Stomach (tissue), 9 donors: ENCODE data around the gene ARHGEF10L. TPM values are rescaled to one million over a fixed set of nuclear protein-coding genes. Genes with fewer than 3 reads are reported as not detected.
A peak's percentile ranks its signal among the peaks of the same experiment; 100 is the strongest.

Experiments used
- DNase-seq, 2 donors: peaks; one replicate each; pipeline versions ENCODE4 v3.0.0 to v3.0.0-alpha.2; 2013 to 2019
- H3K27ac ChIP-seq, 5 donors: fragments of 200-600 bp in 4 of 5; sonication (generic) in 4 of 5; one replicate each; pipeline ENCODE4 v1.5.1; 2013 to 2019; ENCODE audit warnings: mild to moderate bottlenecking in 1 of 5, moderate library complexity in 1 of 5
- H3K27me3 ChIP-seq, 3 donors: fragments of 200-600 bp; sonication (generic); one replicate each; pipeline ENCODE4 v1.5.1; 2017 to 2019; ENCODE audit warnings: mixed run types in 1 of 3
- H3K36me3 ChIP-seq, 4 donors: fragments of 200-600 bp; sonication (generic); 1 replicate in 3 of 4; 2 replicates in 1 of 4; pipeline ENCODE4 v1.5.1; 2016 to 2019
- H3K4me1 ChIP-seq, 4 donors: fragments of 200-600 bp; sonication (generic); one replicate each; pipeline ENCODE4 v1.5.1; 2016 to 2019
- H3K4me3 ChIP-seq, 4 donors: fragments of 200-600 bp; sonication (generic) in 3 of 4; one replicate each; pipeline ENCODE4 v1.5.1; 2016 to 2019; ENCODE audit warnings: mild to moderate bottlenecking in 1 of 4
- H3K9me3 ChIP-seq, 4 donors: fragments of 200-600 bp; sonication (generic); one replicate each; pipeline ENCODE4 v1.5.1; 2016 to 2019
- CTCF ChIP-seq, 7 experiments: fragments of 450-650 bp in 4 of 7; fragments of 200-600 bp in 3 of 7; sonication (generic) in 3 of 7; IDR thresholded peaks; one replicate each; pipeline ENCODE4 v1.5.1; 2016 to 2019; ENCODE audit warnings: antibody characterized with exemption in 7 of 7, control low read depth in 2 of 7, mild to moderate bottlenecking in 1 of 7
- EP300 ChIP-seq: sonication (generic); formaldehyde crosslinking; IDR thresholded peaks from one replicate; pipeline ENCODE4 v1.6.1; 2017; ENCODE audit warnings: antibody characterized with exemption
- POLR2A ChIP-seq, 4 donors: fragments of 450-650 bp; IDR thresholded peaks; one replicate each; pipeline ENCODE4 v1.6.1; 2016; ENCODE audit warnings: antibody characterized with exemption in 4 of 4, control low read depth in 2 of 4, mild to moderate bottlenecking in 1 of 4, moderate library complexity in 1 of 4
- POLR2AphosphoS5 ChIP-seq, 3 donors: sonication (generic); formaldehyde crosslinking; IDR thresholded peaks; one replicate each; pipeline ENCODE4 v1.6.1; 2016; ENCODE audit warnings: antibody characterized with exemption in 3 of 3
- WGBS, 5 donors: extraction: QIAGEN DNeasy Blood & Tissue Kit in 3 of 5; methylation state at CpG; one replicate each; pipeline versions ENCODE4 v1.1.5 to v1.1.7; 2013 to 2018; 5-methylcytosine and 5-hydroxymethylcytosine counted together
- intact Hi-C: fragments of 100-400 bp; cut with DNase I; formaldehyde crosslinking; loops from one replicate; pipeline ENCODE4 v1.15.1; 2023; ENCODE audit warnings: low total_unique reads
- polyA plus RNA-seq, 3 donors: library from polyadenylated mRNA; stranded (reverse); fragments of 200-250 nt; gene quantifications; one replicate each; pipeline ENCODE4 v1.2.3, GENCODE V29; 2013
- total RNA-seq, 5 donors: library from RNA; depleted of rRNA; stranded (reverse); fragments of >200 nt; gene quantifications; one replicate each; pipeline versions ENCODE4 v1.1.0 to v1.2.3, GENCODE V29; 2014 to 2016
- donor health status: healthy with polysubstance abuse.
- donor health status: Bipolar disorder and iron deficiency.
- donor health status: healthy.

The ARHGEF10L gene
- total and polyA plus RNA-seq, 8 donors, result 15.4 to 329 (median 45.0) TPM

DNA sequence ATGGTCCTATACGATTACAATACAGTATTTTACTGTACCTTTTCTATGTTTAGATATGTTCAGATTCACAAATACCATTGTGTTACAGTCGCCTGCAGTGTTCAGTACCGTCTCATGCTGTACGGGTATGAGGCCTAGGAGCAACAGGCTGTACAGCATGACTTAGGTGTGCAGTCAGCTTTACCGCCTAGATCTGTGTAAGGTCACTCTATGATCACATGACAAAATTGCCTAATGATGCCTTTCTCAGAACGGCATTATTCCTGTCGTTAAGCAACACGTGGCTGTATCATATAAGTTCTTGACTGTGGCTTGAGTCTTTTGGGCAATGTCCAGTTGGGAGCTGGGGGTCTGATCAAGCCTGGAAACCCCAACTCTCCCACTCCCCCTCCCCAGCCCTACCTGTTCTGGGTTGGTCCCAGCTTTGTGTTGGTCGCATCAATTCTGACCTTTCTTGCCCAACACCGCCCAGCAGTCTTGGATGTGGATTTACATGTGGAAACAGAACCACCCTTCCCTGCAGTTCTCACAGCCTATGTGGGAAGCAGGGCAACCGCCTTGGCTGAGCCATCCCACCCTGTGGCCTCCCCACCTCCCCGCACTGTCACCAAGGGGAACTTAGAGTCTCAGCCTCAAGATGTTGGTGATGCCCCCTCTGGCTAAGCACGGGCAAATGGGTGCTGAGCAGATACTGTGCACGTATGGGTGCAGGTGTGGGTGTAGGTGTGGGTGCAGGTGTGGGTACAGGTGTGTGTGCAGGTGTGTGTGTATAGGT is 135.4 kb downstream of the ARHGEF10L start:
- 78 to 87% (median 86%) methylated on average over 14 of the region's 14 CpGs for WGBS, 5 donors
- no peaks in the 10 kb centered on the region for H3K27me3 ChIP-seq
- no peak overlapping the region for H3K4me3 ChIP-seq
- intact Hi-C loops, result no loop called here
- H3K4me1 ChIP-seq, result peaks cover 0 to 43% (median 16%) of the 10 kb centered on the region in 4 donors
- no peak for TF ChIP-seq CTCF (IDR thresholded peaks at IDR 0.05)
- TF ChIP-seq EP300, result no peak
- TF ChIP-seq POLR2AphosphoS5 (IDR thresholded peaks at IDR 0.05), result no peak
- TF ChIP-seq POLR2A (IDR thresholded peaks at IDR 0.05), result no peak
- H3K27ac ChIP-seq, result no peak overlapping the region
- no peak for DNase-seq
- no peaks in the 10 kb centered on the region for H3K9me3 ChIP-seq
- H3K36me3 ChIP-seq, result peaks cover 0 to 58% (median 44%) of the 10 kb centered on the region in 4 donors

- intact Hi-C loops, result no loop called here
- 93 to 97% (median 94%) methylated on average over 3 of the region's 3 CpGs for WGBS, 5 donors
Measured at GRCh38 chr1:17675744-17676143, 136.2 kb downstream of the ARHGEF10L start.

GRCh38 chr1:17676387-17677060 is 137.0 kb downstream of the ARHGEF10L start:
- 75 to 87% (median 82%) methylated on average over 10 to 11 of the region's 11 CpGs for WGBS, 5 donors
- Histone ChIP-seq H3K36me3 (peaks cover 0 to 65% (median 47%) of the 10 kb centered on the region in 4 donors), H3K4me3 (no peak overlapping the region), H3K27ac (no peak overlapping the region), H3K9me3 (no peaks in the 10 kb centered on the region), H3K27me3 (no peaks in the 10 kb centered on the region), H3K4me1 (peaks cover 0 to 35% (median 14%) of the 10 kb centered on the region in 4 donors)
- no peak for DNase-seq
- intact Hi-C loops, result no loop called here
- TF ChIP-seq CTCF (IDR thresholded peaks at IDR 0.05) (no peak), POLR2AphosphoS5 (IDR thresholded peaks at IDR 0.05) (no peak), POLR2A (IDR thresholded peaks at IDR 0.05) (no peak), EP300 (no peak)

More at GRCh38 chr1:17675744-17676143, 136.2 kb downstream of the ARHGEF10L start:
- Histone ChIP-seq H3K27ac (no peak overlapping the region), H3K9me3 (no peaks in the 10 kb centered on the region), H3K4me1 (peaks cover 0 to 43% (median 16%) of the 10 kb centered on the region in 4 donors), H3K36me3 (peaks cover 0 to 58% (median 44%) of the 10 kb centered on the region in 4 donors), H3K4me3 (no peak overlapping the region), H3K27me3 (no peaks in the 10 kb centered on the region)
- DNase-seq, result no peak
- TF ChIP-seq CTCF (IDR thresholded peaks at IDR 0.05) (no peak), EP300 (no peak), POLR2A (IDR thresholded peaks at IDR 0.05) (no peak), POLR2AphosphoS5 (IDR thresholded peaks at IDR 0.05) (no peak)

GRCh38 chr1:17678011-17678410 is 138.5 kb downstream of the ARHGEF10L start:
- H3K36me3 ChIP-seq, result peaks cover 0 to 74% (median 59%) of the 10 kb centered on the region in 4 donors
- H3K27ac ChIP-seq, result no peak overlapping the region
- no peaks in the 10 kb centered on the region for H3K9me3 ChIP-seq
- TF ChIP-seq POLR2AphosphoS5 (IDR thresholded peaks at IDR 0.05) (no peak), EP300 (no peak), POLR2A (IDR thresholded peaks at IDR 0.05) (no peak), CTCF (IDR thresholded peaks at IDR 0.05) (no peak)
- H3K4me3 ChIP-seq, result no peak overlapping the region
- 56 to 75% (median 62%) methylated on average over 5 to 6 of the region's 6 CpGs for WGBS, 5 donors
- H3K4me1 ChIP-seq, result peaks cover 0 to 20% (median 7%) of the 10 kb centered on the region in 4 donors
- intact Hi-C loops, result no loop called here
- peak in 1 of 2 donors; percentile 69 for DNase-seq
- H3K27me3 ChIP-seq, result no peaks in the 10 kb centered on the region
